Vagina (tissue), 2 donors: ENCODE results near the gene SLC34A3. TPM values are rescaled to one million over a fixed set of nuclear protein-coding genes. Genes with fewer than 3 reads are reported as not detected.

Experiments used
- DNase-seq, 2 donors: peaks; one replicate each; pipeline ENCODE4 v3.0.0-alpha.2; 2017; ENCODE audit errors: extremely low spot score in 2 of 2
- H3K27ac ChIP-seq: fragments of 200-600 bp; sonication (generic); one replicate; pipeline ENCODE4 v1.5.1; 2019
- H3K27me3 ChIP-seq: fragments of 200-600 bp; sonication (generic); one replicate; pipeline ENCODE4 v1.5.1; 2019
- H3K36me3 ChIP-seq, 2 donors: fragments of 200-600 bp; sonication (generic); one replicate each; pipeline ENCODE4 v1.5.1; 2017 to 2019
- H3K4me1 ChIP-seq: fragments of 200-600 bp; sonication (generic); one replicate; pipeline ENCODE4 v1.5.1; 2019
- H3K4me3 ChIP-seq, 2 donors: fragments of 200-600 bp; sonication (generic); 1 replicate in 1 of 2; 2 replicates in 1 of 2; pipeline ENCODE4 v1.5.1; 2016 to 2019
- H3K9me3 ChIP-seq: fragments of 200-600 bp; sonication (generic); one replicate; pipeline ENCODE4 v1.5.1; 2019
- POLR2A ChIP-seq, 2 donors: fragments of 450-650 bp; IDR thresholded peaks; one replicate each; pipeline ENCODE4 v1.6.1; 2017; ENCODE audit warnings: antibody characterized with exemption in 2 of 2, mild to moderate bottlenecking in 2 of 2, moderate library complexity in 2 of 2
- POLR2AphosphoS5 ChIP-seq, 2 donors: sonication (generic); formaldehyde crosslinking; IDR thresholded peaks; one replicate each; pipeline ENCODE4 v1.9.0; 2017; ENCODE audit warnings: antibody characterized with exemption in 2 of 2, mild to moderate bottlenecking in 2 of 2, low read depth in 1 of 2; ENCODE audit not compliant: insufficient read depth in 1 of 2
- intact Hi-C: fragments of 100-400 bp; cut with DNase I; formaldehyde crosslinking; loops from one replicate; pipeline ENCODE4 v1.15.1; 2023
- total RNA-seq: library from RNA; depleted of rRNA; stranded (reverse); fragments of >200 nt; gene quantifications from one replicate; pipeline ENCODE4 v1.2.3, GENCODE V29; 2016
- TF ChIP-seq, protein P1 (sequence below), 3 experiments: fragments of 450-650 bp in 2 of 3; fragments of 200-600 bp in 1 of 3; sonication (generic) in 1 of 3; IDR thresholded peaks; one replicate each; pipeline ENCODE4 v1.5.1; 2017 to 2019; ENCODE audit warnings: antibody characterized with exemption in 3 of 3, mild to moderate bottlenecking in 2 of 3, moderate library complexity in 2 of 3

Gene SLC34A3
- total RNA-seq, 1 donor from 2014 or later = not detected

DNA sequence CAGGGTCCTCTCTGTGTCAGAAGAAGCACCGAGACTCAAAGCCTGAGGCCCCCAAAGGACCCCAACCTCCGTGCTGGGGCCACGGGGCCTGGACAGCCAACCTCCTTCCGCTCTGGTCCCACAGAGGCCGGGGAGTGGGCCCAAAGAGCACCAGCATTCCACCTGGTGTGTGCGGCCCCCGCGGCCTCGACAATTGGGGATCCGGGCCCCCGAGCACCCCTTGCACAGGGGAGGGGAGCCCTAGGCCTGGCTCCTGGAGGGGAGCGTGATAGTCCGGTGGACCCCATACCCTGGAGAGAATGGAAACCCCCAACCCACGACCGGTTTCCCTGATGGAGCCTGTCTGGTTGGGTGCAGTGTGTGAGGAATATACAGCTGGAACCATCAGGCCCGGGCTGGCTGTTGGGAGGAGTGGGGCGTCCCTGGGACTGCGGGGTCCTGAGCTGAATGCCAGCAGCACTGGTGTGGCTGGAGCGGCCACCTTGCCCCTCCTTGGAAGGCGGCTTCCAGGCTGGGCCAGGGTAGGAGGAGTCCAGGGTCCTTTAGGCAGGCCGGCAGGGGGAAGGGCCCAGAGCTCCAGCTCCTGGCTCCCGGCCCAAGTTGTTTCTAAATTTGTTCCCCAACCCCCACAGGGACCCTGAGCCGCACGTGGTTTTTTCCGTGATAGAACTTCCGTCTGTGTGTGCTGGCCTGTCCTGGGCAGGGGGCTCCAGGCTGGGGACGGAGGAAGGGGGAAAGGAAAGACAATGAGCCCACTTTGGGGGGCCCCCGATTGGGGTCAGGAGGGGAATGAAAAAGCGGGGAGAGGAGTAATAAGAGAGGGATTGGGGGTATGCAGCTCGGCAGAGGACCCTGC lies 46.0 kb downstream of the SLC34A3 start:
- peak in 1 of 2 donors; percentile 86 for DNase-seq
- intact Hi-C loops = no loop called here
- Histone ChIP-seq H3K9me3 (no peaks in the 10 kb centered on the region), H3K4me1 (peaks cover 50% of the 10 kb centered on the region), H3K4me3 (peak overlapping the region; percentile 46 to 63), H3K36me3 (peaks cover 0 to 11% of the 10 kb centered on the region in 2 donors), H3K27me3 (no peaks in the 10 kb centered on the region), H3K27ac (peak overlapping the region; percentile 78)
- TF ChIP-seq POLR2A (IDR thresholded peaks at IDR 0.05) = no peak
- TF ChIP-seq POLR2AphosphoS5 (IDR thresholded peaks at IDR 0.05; ENCODE audit: insufficient read depth in 1 of 2, low read depth in 1 of 2) = no peak
- TF ChIP-seq, protein P1, sequence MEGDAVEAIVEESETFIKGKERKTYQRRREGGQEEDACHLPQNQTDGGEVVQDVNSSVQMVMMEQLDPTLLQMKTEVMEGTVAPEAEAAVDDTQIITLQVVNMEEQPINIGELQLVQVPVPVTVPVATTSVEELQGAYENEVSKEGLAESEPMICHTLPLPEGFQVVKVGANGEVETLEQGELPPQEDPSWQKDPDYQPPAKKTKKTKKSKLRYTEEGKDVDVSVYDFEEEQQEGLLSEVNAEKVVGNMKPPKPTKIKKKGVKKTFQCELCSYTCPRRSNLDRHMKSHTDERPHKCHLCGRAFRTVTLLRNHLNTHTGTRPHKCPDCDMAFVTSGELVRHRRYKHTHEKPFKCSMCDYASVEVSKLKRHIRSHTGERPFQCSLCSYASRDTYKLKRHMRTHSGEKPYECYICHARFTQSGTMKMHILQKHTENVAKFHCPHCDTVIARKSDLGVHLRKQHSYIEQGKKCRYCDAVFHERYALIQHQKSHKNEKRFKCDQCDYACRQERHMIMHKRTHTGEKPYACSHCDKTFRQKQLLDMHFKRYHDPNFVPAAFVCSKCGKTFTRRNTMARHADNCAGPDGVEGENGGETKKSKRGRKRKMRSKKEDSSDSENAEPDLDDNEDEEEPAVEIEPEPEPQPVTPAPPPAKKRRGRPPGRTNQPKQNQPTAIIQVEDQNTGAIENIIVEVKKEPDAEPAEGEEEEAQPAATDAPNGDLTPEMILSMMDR (IDR thresholded peaks at IDR 0.05) = no peak

GRCh38 chr9:137277329-137278041 lies 46.8 kb downstream of the SLC34A3 start, which contains the start of gene TOR4A:
Gene TOR4A (plus strand): TSS chr9:137277726. CDS start chr9:137278690, 964 bp downstream.
- H3K4me1 ChIP-seq = peaks cover 50% of the 10 kb centered on the region
- intact Hi-C loops = no loop called here
- peak in 1 of 2 donors; percentile 88 for DNase-seq

DNA sequence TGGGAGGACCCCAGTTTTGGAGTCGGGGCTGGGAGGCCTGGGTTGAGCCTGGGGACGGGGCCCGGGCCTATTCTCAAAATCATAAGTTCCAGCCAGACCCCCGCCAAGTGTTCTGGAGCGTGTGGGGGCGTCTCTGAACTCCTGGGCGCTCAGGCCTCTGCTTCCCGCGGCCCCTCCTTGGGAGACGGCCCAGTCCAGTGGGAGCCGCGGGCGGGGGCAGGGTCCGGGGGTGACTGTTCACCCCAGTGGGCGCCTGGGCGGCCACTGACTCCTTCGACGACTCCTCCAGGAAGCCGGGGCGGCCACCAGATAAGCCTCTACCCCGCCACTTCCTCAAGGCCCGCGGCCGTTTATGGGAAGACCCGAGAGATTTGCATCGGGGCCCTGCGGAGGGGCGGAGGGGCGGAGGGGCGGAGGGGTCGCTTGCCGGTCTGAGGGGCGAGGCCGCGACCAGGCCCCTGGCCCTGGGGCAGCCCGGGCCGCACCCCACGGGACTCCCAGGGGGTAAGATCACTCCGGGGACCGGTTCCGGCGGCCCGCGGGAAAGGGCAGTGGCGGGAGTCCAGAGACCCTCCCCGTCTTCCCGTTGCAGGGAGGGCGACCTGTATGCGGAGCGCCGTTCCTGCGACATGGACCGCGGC lies 47.5 kb downstream of the SLC34A3 start:
- Histone ChIP-seq H3K4me3 (peak overlapping the region; percentile 46 to 63), H3K9me3 (no peaks in the 10 kb centered on the region), H3K27me3 (no peaks in the 10 kb centered on the region), H3K36me3 (no peaks in the 10 kb centered on the region), H3K4me1 (peaks cover 50% of the 10 kb centered on the region), H3K27ac (peak overlapping the region; percentile 78)
- peak in 1 of 2 donors; percentile 77 for DNase-seq
- intact Hi-C loops = no loop called here
- no peak for TF ChIP-seq POLR2AphosphoS5 (IDR thresholded peaks at IDR 0.05; ENCODE audit: insufficient read depth in 1 of 2, low read depth in 1 of 2)
- TF ChIP-seq POLR2A (IDR thresholded peaks at IDR 0.05) = no peak
- TF ChIP-seq, protein P1 (IDR thresholded peaks at IDR 0.05) = no peak

More at GRCh38 chr9:137277329-137278041, 46.8 kb downstream of the SLC34A3 start, which contains the start of gene TOR4A:
- Histone ChIP-seq H3K4me3 (peak within 1 kb of the TSS; percentile 46 to 63), H3K36me3 (peaks cover 0 to 5% of the 10 kb centered on the region in 2 donors), H3K27me3 (no peaks in the 10 kb centered on the region), H3K9me3 (no peaks in the 10 kb centered on the region), H3K27ac (peak within 1 kb of the TSS; percentile 78)
- TF ChIP-seq, protein P1 (IDR thresholded peaks at IDR 0.05) = no peak
- TF ChIP-seq POLR2AphosphoS5 (IDR thresholded peaks at IDR 0.05; ENCODE audit: insufficient read depth in 1 of 2, low read depth in 1 of 2) (peak in 1 of 2 donors; percentile 73), POLR2A (IDR thresholded peaks at IDR 0.05) (no peak)

DNA sequence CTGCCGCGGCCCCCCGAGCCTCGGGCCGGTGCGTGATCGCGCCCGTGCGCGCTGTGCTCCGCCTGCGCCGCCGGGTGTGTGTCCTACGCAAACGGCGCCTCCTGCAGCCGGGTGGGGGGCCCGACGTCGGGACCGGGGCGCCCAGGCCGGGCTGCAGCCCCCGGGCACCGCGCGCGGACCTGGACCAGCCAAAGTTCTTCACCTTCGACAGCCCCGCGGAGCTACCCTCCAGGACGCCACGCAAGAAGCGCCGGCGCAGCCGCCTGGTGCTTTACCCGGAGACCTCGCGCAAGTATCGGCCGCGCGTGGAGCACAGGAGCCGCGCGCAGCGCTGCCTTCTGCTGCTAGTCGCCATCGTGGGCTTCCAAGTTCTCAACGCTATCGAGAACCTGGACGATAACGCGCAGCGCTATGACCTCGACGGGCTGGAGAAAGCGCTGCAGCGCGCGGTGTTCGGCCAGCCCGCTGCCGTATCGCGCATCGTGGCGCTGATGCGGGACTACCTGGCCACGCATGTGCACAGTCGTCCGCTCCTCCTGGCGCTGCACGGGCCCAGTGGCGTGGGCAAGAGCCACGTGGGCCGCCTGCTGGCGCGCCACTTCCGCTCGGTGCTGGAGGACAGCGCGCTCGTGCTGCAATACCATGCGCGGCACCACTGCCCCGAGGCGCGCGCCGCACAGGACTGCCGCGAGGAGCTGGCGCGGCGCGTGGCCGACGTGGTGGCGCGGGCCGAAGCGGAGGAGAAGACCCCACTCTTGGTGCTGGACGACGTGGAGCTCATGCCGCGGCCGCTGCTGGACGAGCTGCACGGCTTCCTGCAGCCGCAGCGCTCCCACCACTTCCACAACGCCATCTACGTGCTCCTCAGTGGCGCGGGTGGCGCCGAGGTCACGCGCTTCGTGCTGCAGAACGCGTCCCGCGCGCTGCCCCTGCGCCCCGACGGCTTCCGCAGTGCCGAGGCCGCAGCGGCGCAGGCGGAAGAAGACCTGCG lies 48.3 kb downstream of the SLC34A3 start:
- Histone ChIP-seq H3K27me3 (no peaks in the 10 kb centered on the region), H3K9me3 (no peaks in the 10 kb centered on the region), H3K27ac (peak overlapping the region; percentile 78), H3K4me3 (peak overlapping the region; percentile 46 to 63), H3K36me3 (no peaks in the 10 kb centered on the region), H3K4me1 (peaks cover 46% of the 10 kb centered on the region)
- intact Hi-C loops = no loop called here
- TF ChIP-seq POLR2A (IDR thresholded peaks at IDR 0.05) = no peak
- TF ChIP-seq, protein P1 (IDR thresholded peaks at IDR 0.05) = no peak
- TF ChIP-seq POLR2AphosphoS5 (IDR thresholded peaks at IDR 0.05; ENCODE audit: insufficient read depth in 1 of 2, low read depth in 1 of 2) = no peak
- peak in 1 of 2 donors; percentile 77 for DNase-seq
